Stimulated activated CD8-positive, alpha-beta memory T cell treated with anti-CD3 and anti-CD28 coated beads, Interleukin-15, amount 100 ng/mL, for 24 hours (primary cell): ENCODE results near the gene EHD4.

Experiments
- DNase-seq: peaks from one replicate; pipeline ENCODE4 v3.0.0-alpha.2; 2020; ENCODE audit warnings: low read depth

EHD4 gene

DNA sequence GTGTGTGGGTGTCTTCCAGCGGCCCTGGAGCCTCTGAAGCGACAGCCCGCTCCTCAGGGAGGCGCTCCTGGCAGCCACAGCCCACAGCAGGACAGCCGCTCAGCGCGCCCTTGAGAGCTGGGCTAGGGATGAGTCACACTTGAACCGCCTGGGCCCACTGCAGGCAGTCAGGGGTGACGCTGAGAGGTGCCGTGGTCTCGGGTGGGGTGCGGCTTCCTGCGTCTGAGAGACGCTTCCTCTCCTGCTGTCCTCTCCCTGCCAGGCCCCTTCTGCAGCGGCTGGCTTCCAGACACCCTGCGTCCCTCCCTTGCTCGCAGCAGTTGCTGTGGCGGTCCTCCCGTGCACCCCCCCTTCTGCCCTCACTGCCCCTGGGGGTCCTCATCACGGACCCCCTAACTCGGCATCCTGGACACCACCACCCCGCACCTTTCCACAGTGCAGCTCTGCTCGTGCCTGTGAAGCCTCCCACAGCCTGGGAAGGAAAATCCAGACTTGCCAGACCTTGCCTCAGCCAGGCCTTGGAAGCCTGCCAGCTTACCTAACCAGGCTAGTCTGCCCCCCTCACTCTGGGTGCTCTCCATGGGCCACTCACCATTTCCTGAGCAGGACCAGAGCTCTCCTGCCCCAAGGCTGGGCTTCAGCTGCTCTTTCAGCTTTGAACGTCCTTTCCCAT lies 77.4 kb downstream of the EHD4 start:
- DNase-seq, result peak; percentile 47

DNA sequence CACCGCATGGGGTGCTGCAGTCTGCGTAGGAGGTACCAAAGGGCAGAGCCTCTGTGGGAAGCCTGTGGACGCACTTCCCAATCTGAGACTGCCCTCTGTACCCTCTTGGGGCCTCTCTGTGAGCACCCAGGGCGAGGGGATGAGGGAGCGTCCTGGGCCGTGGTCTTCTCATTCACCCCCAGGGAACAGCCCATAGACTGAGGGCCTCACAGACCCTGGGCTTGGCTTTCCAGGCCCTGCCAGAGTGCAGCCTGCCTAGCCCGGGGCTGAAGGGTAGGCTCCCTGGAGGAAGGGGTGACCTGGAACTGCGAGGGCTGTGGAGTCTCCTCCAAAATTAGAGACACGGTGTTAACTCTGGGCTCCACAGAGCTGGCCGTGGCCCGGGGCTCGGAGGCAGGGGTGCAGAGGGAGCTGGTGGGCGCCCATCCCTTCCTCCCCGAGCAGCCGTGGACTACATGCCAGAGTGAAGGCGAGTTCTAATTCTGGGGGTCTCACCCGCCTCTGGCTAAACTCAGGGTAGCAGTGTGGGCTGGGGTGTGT lies 78.0 kb downstream of the EHD4 start:
- no peak for DNase-seq

DNA sequence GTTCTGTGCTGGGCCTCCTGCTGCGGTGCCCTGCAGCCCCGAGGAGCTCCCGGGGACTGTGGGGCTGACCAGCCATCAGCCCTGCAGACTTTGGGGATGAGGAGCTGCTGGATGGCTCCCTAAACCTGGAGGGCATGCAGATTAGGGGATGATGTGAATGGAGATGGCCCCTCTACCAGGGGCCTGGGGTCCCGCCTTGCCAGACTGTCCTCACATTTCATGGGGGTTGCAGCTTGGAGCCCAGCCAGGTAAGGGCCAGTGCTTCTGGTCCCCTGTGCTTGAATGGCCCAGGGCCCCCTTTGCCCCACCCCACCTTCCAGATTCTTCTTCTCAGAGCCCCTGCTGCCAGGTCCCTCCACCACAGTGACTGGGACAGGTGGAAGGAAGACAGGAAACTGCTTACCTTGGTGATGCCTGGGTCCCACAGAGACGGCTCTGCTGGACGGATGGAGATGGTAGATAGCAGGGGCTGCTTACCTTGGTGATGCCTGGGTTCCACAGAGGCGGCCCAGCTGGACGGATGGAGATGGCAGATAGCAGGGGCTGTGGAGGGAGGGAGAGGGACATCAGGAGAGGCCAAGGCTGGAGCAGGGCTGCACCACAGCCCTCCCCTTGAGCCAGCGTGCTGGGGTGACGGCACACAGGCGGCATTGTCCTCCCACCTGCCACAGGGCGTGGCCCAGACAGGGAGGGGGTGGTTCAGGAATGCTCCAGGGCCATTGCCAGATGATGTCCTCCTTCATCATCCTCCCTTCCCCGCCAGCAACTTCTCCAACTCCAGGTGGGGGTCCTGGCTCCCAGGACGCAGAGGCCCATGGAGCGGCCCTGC lies 78.7 kb downstream of the EHD4 start, which contains the start of gene SPTBN5:
SPTBN5 (minus strand) TSS at position 632 of the 829 bp plus-strand sequence; CDS start at position 76, 556 bp downstream.
- DNase-seq, result no peak

DNA sequence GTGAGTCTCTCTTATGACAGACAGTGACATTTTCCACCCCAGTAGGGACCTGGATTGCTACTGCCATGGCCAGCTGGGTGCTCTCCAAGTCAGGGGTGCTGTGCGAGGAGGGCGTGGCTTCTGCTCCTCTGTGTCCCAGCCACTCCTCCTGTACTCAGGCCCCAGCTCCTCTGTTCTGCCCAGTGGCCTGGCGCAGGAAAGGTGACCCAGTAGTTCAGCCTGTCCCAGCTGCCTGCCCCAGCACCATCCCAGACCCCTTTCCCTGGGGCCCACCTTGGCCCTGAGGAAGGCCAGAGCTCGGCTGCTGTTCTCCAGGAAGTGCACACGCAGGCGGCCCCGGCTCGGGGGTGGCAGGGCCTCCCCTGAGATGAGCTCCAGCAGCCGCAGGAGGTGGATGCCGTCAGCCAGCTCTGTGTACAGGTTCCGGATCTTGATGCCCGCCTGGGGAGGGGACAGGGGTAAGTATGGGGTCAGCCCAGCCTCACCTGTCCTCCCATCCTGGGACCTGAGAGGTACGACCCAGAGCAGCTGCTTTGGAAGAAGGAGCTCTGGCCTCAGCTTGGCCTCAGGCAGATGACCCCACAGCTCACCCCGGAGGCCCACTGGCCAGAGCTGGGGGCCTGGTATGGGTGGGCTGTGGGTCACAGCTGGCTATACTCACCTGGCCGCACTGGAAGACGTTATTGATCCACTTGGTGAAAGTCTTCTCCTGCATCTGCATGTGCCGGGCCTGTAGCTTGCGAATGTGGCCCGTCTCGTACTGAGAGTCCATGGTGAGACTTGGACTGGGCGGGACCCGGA lies 79.5 kb downstream of the EHD4 start:
- no peak for DNase-seq

DNA sequence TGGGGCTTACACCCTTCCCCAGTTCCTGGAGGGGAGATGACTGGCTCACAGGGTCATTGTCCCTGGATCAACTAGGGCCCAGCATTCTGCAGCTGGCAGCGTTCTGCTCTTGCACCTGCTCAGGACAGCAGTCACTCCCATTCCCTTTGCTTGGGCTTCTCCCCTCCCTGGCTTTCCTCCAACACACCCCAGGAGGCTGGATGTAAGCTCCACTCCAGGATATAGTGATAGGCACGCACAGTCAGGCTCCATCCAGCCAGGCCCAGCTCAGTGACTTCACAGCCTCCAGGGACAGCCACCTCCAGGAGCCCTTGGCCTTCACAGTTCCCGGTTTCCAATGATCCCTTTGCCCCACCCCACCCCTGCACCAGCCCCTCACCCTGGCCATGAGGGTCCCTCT lies 80.4 kb downstream of the EHD4 start:
- DNase-seq, result no peak

DNA sequence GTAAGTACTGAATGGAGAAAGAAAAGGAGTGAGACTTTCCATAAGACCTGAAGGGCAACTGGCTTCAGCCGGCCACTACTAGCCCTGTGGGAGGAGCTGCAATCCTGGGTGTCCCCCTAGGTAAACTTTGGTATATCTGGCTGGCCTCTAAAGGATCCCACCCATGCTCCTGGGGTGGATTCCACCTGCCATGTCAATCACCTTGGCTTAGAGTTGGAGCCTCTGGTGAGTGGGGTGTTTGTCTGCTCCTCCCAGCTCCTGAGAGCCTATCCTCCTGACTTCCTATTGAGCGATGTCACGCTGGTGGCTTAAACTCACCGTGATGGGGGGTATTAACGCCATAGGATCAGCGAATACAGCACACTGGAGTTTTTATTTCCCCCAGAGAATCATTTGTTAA lies 81.1 kb downstream of the EHD4 start:
- DNase-seq, result no peak

DNA sequence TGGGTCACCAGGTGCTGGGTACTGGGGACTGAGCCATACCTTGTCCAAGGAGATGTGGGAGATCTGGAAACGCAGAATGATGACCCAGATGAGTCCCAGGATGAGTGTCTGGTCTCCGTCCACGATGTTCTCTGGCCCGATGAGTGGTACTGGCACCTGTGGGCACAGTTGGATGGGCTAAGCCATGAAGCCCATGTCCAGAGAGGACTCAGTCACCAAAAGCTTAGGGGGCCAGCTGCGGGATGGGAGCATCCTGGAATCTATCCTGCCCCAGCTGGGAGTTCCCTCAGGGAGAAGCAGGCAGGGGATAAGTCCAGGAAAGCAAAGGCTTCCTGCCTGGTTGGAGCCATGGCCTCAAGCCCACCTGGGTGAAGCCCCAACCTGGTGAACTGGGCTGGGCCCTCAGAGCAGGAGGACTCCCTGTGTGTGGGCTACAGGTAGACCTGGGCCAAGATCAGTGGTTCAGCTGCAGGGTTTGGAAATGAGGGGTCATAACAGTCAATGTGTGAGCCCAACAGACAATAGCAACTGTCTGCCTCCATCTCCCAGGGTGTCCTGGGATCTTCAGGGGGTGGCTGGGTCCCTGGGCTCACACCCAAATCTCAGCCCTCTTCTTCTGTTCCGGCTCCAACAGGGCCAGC lies 82.2 kb downstream of the EHD4 start:
- DNase-seq, result no peak

DNA sequence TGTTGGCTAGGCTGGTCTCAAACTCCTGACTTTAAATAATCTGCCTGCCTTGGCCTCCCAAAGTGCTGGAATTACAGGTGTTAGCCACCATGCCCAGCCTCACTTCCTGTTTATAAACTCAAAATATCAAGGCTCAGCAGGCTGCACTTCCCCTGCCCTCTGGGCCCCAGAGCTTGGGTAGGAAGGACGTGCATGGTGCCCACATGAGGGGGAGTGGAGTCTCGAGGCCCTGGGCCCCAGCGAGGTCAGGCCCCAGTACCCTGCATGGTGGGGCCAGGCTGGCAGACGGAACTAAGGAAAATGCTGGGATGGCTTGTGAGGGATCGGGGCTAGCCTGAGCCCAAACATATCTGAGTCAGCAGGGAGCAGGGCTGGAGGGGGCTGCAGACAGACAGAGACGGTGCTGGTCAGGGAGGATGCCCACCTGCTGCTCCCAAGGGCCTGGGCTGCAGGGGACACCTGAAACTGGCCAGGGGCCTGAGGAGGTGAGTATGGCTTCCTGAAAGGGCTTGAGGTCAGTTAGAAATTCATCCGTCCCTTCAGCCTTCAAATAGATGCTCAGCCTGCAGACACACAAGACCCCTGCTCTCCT lies 83.6 kb downstream of the EHD4 start:
- DNase-seq, result no peak

DNA sequence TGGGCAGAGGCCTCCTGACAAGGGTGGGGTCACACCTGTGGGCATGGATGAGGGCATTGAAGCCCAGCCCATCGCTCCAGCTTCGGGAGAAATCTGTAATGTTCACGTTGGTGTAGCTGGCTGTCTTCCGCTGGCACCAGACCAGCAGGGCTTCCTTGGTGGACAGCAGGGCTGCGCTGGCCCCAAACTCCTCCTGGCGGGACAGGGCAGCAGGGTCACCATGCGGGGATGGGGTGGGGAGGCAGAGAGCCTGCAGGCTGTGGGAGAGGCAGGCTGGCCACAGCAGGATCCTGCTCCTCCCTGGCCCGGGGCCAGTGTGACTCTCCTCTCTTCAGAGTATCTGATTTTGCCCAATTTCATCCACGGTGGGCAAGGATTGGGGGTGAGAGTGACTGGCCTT lies 84.5 kb downstream of the EHD4 start:
- DNase-seq, result no peak

DNA sequence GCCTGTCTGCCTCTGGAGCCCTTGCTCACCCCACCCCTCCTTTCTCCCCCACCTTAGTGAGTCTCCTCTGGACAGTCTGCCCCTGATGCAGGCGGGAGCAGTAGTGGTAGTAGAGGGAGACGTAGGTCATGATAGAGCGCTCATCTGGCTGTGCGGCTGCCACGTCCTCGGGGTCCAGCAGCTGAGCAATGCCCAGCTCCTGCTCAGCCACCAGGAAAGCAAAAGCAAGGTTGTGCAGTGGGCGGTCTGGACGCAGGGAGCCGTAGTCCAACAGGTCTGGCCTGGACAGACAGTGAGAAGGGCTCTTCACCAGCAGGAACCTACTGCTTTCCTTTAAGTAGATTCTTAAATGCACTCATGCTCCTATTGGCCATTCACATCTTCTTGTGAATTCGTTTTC lies 85.2 kb downstream of the EHD4 start:
- no peak for DNase-seq

DNA sequence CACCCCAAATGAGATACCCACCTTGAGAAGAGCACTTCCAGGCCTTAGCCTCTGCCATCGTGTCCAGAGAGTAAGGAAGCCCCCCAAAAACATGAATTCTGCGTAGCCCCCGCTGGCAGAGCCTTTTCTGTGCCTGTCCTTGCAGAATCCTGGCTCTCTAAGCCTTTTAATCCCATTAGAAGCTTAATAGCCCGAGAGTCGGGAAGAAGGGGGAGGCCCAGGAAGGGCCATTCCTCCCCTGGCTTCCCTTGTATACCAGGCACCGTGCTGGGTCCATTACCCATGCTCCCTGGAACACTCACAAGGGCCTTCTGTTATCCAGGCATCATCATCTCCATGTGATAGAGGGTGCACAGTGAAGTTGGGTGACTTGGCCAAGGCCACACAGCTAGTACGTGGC lies 85.6 kb downstream of the EHD4 start:
- no peak for DNase-seq

DNA sequence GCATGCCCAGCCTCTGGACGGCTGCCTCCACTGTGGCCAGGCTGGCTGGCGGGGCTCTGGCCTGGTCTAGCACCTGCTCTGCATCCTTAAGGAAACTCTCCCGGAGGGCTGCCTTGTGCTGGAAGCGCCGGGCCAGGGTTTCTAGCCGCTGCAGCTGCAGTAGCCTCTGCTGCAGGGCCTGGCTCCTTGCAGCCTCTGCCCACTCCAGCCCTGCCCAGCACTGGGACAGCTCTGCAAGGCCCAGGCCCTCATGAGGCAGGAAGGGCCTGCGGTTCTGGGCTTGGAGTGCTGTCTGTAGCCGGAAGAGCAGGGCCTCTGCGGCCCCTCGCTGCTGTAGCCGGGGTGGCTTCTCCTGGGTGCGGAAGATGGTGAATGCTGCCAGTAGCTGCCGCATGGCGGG lies 86.5 kb downstream of the EHD4 start:
- no peak for DNase-seq

DNA sequence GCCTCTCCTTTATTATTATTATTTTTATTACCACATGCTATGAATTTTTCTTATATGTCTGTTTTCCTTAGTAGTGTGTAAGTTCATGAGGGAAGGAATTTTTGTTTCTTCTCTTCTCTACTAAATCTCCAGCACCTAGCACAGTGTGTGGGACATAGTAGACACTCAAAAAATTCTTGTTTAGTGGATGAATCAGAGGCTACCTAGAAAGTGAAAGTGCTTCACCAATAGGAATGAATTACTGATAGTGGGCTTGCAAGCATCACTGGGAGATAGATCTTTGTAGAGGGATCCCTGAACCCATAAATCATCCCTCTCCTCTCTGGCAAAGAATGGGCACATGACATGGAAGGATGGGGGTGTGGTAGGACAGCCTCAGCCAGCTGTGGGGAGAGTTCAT lies 87.0 kb downstream of the EHD4 start:
- DNase-seq, result no peak

DNA sequence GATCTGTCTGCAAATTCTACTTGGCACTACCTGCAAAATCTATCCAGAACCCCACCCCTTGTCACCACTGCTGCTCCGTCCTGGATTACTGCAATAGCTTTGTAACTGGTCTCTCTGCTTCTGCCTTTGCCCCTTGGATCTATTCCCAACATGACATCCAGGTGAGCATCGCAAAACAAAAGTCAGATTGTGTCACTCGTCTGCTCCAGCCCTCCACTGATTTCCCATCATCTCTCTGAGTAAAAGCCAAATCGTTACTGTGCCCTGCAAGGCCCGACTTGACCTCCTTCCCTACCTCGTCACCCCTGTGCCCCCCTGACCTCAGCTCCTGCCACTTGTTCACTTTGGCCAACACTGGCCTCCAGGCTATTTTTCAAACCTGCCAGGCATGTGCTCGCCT lies 87.9 kb downstream of the EHD4 start:
- no peak for DNase-seq

DNA sequence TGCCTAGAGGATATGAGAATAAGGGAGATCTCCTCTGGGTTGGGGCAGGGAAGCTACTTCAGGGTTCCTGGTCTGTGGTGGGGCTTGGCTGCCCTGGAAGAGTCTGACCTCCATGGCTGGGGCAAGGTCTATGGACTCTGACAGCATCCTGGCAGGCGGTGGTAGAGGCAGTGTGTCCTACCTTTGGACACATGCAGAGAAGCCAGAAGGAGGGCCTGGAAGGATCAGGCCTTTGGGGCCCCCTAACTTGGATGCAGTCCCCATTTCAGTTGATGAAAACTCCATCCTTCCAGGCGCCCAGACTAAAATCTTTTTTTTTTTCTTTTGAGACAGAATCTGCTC lies 88.9 kb downstream of the EHD4 start:
- no peak for DNase-seq

DNA sequence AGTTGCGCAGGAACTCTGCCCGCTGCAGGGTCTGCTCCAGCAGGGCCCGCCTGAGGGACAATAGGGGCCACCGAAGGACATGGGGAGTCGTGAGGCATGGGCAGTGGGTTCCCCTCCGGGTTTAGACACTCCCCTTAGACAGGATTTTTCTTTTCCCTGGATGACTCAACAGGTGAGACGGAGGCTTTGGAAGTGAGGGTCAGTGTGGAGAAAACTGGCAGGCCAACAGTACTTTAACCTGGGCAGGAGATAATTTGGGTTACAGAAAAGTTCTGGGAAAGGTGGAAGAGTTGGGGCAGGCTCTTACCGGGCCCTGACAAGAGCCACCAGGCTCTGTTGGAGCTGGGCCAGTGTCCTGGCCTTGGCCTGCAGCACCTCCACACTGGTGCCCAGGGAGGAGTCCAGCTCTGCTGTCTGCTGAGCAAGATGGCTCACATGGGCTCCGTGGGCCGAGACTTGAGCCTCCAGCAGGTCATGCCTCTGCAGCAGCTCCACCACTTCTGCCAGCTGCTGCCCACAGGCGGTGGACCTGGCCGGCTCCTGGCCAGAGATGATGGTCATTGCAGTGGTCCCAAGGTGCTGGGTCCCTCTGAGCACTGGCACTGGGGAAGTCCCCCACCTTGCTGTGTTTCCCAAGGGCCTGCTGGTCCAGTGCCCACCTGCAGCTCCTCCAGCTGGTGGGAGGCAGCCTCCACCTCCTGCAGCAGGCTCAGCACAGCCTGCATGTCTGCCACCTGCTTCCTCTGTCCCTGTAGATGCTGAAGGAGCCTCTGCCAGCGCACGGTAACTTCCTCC lies 89.5 kb downstream of the EHD4 start:
- no peak for DNase-seq

DNA sequence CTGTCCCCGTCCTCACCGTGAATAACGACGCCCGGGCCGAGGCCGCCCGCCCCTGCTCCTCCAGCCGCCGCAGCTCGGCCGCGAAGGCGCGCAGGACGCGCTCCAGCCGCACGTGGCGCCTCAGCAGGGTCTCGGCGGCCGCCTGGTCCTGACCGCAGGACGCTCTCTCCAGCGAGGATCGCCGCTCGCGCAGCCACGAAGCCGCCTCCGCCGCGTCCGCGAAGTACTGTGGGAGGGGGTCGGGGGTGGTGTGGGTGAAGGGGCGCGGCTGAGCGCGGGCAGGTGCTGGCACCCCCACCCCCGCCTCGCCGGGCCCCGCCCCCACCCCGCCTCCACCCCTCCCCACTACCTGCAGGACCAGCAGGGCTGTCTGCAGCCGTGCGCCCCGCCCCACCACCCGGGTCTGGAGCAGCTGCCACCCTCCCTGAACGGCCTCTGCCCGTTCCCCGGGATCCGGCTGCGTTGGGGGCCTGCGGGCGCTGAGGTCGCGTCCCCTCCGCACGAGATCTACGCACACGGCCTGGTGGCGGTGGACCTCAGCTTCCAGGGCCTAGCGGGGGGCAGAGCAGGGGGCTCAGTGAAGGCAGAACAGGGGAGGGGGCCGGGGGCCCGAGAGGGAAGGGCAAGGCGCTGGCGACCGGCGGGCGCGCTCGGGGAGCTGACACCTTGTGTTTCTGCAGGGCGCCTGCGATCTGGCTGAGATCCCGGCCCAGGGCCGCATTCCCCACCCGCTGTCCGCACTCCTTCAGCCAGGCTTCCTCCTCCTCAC lies 90.3 kb downstream of the EHD4 start:
- no peak for DNase-seq

DNA sequence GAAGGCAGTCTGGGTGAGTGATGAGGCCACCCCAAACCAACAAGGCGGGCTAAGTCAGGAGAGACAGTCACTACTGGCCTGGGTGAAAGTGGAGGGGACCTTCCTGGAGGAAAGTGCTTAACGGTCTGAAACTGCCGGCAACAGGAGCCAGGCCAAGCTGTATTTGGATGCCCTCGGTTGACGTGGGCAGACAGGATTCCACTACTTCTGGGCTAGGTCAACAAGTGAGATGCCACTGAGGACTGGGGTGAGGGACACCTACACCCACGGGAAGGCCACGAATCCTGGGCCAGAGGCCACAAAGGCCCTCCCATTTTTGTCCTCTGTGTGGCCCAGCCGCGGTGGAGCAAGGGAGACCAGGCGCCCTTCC lies 90.8 kb downstream of the EHD4 start:
- DNase-seq, result no peak

DNA sequence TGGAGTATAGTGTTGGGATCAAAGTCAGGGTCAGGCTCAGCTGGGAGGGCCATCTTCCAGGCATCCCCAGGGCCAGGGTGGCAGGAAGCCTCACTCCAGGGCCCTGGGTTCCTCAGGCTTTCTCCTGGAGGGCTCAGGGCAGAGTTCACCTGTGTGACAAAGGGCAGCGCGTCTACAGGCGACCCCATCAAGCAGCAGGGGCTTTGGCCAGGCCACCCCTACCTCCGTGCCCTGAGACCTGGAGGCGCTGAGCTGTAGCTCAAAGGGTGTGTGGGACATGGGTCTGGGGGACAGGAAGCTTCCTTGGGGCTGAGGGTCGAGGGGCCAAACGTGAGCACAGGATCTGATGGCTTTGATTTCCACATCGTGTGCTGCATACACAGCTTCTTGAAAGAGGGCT lies 91.3 kb downstream of the EHD4 start:
- no peak for DNase-seq

DNA sequence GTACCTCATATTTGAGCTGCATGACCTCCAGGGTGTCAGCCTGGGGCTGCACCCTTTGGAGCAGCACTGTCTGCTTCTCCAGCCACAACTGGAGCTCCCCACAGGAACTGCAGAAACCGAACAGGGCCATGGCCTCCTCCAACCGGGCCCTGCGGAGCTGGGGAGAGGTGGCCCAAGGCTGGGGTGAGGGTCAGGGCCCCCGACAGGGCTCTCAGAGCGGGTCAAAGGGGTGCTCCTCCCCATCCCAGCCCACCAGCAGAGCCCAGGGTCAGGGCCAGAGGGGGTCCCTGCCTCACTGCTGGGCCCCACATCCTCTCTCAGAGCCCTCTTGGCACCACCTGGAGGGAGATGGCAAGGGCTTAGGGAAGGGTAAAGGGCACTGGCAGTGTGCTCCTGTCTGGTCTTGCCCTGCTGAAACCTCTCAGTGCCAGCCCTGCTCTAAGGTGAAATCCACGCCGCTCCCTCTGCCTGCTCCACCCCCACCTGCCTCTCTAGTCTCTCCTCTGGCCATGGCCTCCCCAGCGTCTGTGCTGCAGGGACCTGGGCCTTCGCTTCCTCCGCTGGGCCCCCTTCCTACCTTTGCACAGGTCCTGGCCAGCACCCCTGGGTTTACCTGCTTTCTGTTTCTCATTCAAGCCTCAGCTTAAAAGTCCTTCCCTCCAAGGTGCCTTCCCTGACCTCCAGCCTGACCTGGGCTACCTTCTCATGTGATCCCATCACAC lies 92.0 kb downstream of the EHD4 start:
- no peak for DNase-seq
